K562 (cell line): ENCODE measurements around the gene ARHGEF4. TPM values are rescaled to one million over a fixed set of nuclear protein-coding genes. Genes with fewer than 3 reads are reported as not detected.

Experiments used
- ATAC-seq: fragments of 200-7000 bp; cut with Tn5 transposase; 3 replicates; pipeline ENCODE4 v1.9.1; 2020; ENCODE audit warnings: moderate library complexity
- BruUV-seq: library from RNA; stranded (reverse); fragments of 400-500 nt; replicated peaks from 2 replicates; lab custom pipeline; 2021; lab: Mats Ljungman, UMichigan
- CTCF ChIA-PET: fragments of 300-600 bp; formaldehyde crosslinking; extraction: SDS; loops from one replicate; lab custom pipeline; 2021; ENCODE audit warnings: low intra/inter-chr PET ratio; lab: Yijun Ruan, JAX
- POLR2A ChIA-PET: fragments of 300-600, 350-650 bp; sonication (Branson Sonifier 250); formaldehyde crosslinking; extraction: SDS; loops from one replicate; lab custom pipeline; 2021; ENCODE audit warnings: antibody characterized with exemption, inconsistent platforms; lab: Yijun Ruan, JAX
- DNase-seq, 4 experiments: peaks; one replicate each; pipeline versions ENCODE4 v3.0.0 to v3.0.0-alpha.2; 2011 to 2018; ENCODE audit warnings: low spot score in 3 of 4, mixed read lengths in 3 of 4; ENCODE audit errors: extremely low read depth in 1 of 4
- FAIRE-seq: peaks from 2 replicates; lab custom pipeline; 2011; peaks lifted over from hg19 to GRCh38; lab: Jason Lieb, UNC
- H2AFZ ChIP-seq: 2 replicates; pipeline ENCODE4 v1.6.0; 2011; ENCODE audit warnings: low read depth, low read length, control low read depth, inconsistent platforms
- H3K27ac ChIP-seq: fragments of 200-600 bp; 3 replicates; pipeline ENCODE4 v1.8.0; 2011; ENCODE audit warnings: low read depth, mild to moderate bottlenecking, control low read depth, inconsistent platforms, low read length, moderate library complexity, mixed read lengths; ENCODE audit errors: extremely low read depth
- H3K27me3 ChIP-seq, 2 experiments: fragments of 300-600 bp in 1 of 2; 2 replicates in 1 of 2; 3 replicates in 1 of 2; pipeline versions ENCODE4 v1.6.0 to v1.8.0; 2011; ENCODE audit warnings: inconsistent platforms in 2 of 2, low read length in 2 of 2, mild to moderate bottlenecking in 1 of 2, mixed read lengths in 1 of 2, moderate library complexity in 1 of 2; ENCODE audit not compliant: control insufficient read depth in 2 of 2, insufficient read depth in 2 of 2
- H3K36me3 ChIP-seq: fragments of 300-600 bp; 3 replicates; pipeline ENCODE4 v1.8.0; 2011; ENCODE audit warnings: mild to moderate bottlenecking, low read length, inconsistent platforms; ENCODE audit not compliant: control insufficient read depth, insufficient read depth
- H3K4me1 ChIP-seq, 2 experiments: fragments of 200-600 bp in 1 of 2; replicated peaks in 1 of 2; 2 replicates in 1 of 2; 3 replicates in 1 of 2; pipeline versions ENCODE4 v1.5.1 to v1.8.0; 2011; ENCODE audit warnings: inconsistent platforms in 2 of 2, low read length in 2 of 2, mild to moderate bottlenecking in 1 of 2, mixed read lengths in 1 of 2, moderate library complexity in 1 of 2; ENCODE audit not compliant: control insufficient read depth in 2 of 2, insufficient read depth in 2 of 2
- H3K4me2 ChIP-seq: 2 replicates; pipeline ENCODE4 v1.6.1; 2011; ENCODE audit warnings: low read length, control low read depth, inconsistent platforms, mixed read lengths; ENCODE audit not compliant: insufficient read depth
- H3K4me3 ChIP-seq: fragments of 200-600 bp; sonication (generic), shearing (Covaris generic); 2 replicates; pipeline ENCODE4 v1.5.1; 2016; ENCODE audit warnings: control low read depth, inconsistent platforms
- H3K79me2 ChIP-seq: fragments of 200-600 bp; 3 replicates; pipeline ENCODE4 v1.8.0; 2011; ENCODE audit warnings: low read length, inconsistent platforms; ENCODE audit not compliant: control insufficient read depth, insufficient read depth
- H3K9ac ChIP-seq, 2 experiments: 2 replicates each; pipeline versions ENCODE4 v1.6.0 to v1.6.1; 2011; ENCODE audit warnings: low read depth in 2 of 2, low read length in 2 of 2, control low read depth in 1 of 2, inconsistent platforms in 1 of 2, mild to moderate bottlenecking in 1 of 2, mixed read lengths in 1 of 2; ENCODE audit not compliant: insufficient read depth in 1 of 2
- H3K9me1 ChIP-seq: one replicate; pipeline ENCODE4 v1.6.0; 2011; ENCODE audit warnings: inconsistent platforms, mild to moderate bottlenecking, low read length, moderate library complexity; ENCODE audit not compliant: control insufficient read depth, insufficient read depth
- H3K9me3 ChIP-seq: replicated peaks from 2 replicates; pipeline ENCODE4 v1.5.1; 2011; ENCODE audit warnings: low read depth, low read length, inconsistent platforms; ENCODE audit not compliant: control insufficient read depth, insufficient read depth
- H4K20me1 ChIP-seq: replicated peaks from 2 replicates; pipeline ENCODE4 v1.6.1; 2011; ENCODE audit warnings: low read length, inconsistent platforms, mixed read lengths; ENCODE audit not compliant: control insufficient read depth, insufficient read depth
- CBFA2T3 ChIP-seq: fragments of 450-650 bp; IDR thresholded peaks from 2 replicates; pipeline ENCODE4 v1.6.1; 2017
- CBFB ChIP-seq: sonication (generic); formaldehyde crosslinking; IDR thresholded peaks from 2 replicates; pipeline ENCODE4 v1.4.0; 2020; ENCODE audit warnings: mild to moderate bottlenecking, missing genetic modification reagents
- CREB1 ChIP-seq, 2 experiments: sonication (generic) in 1 of 2; formaldehyde crosslinking in 1 of 2; IDR thresholded peaks; 2 replicates each; pipeline versions ENCODE4 v1.6.1 to v1.8.0; 2012 to 2022; ENCODE audit warnings: inconsistent platforms in 1 of 2, mild to moderate bottlenecking in 1 of 2, missing genetic modification reagents in 1 of 2, moderate library complexity in 1 of 2
- DACH1 ChIP-seq: fragments of 450-650 bp; IDR thresholded peaks from 2 replicates; pipeline ENCODE4 v1.6.1; 2018; ENCODE audit not compliant: partially characterized antibody
- E2F3 ChIP-seq: fragments of 250-450 bp; sonication (Bioruptor Pico); IDR thresholded peaks from 2 replicates; pipeline ENCODE4 v1.4.0; 2020; ENCODE audit warnings: mild to moderate bottlenecking
- FOXA3 ChIP-seq, 2 experiments: fragments of 450-650 bp in 1 of 2; sonication (generic) in 1 of 2; formaldehyde crosslinking; IDR thresholded peaks in 1 of 2; conservative IDR thresholded peaks in 1 of 2; 2 replicates each; pipeline versions ENCODE4 v1.4.0 to v1.8.0; 2020 to 2022; ENCODE audit warnings: mild to moderate bottlenecking in 2 of 2, missing genetic modification reagents in 1 of 2
- HIVEP1 ChIP-seq: fragments of 250-450 bp; sonication (Bioruptor Pico); IDR thresholded peaks from 2 replicates; pipeline ENCODE4 v1.4.0; 2020; ENCODE audit warnings: mild to moderate bottlenecking
- PML ChIP-seq: IDR thresholded peaks from 2 replicates; pipeline ENCODE4 v1.6.1; 2012; ENCODE audit warnings: low read length, inconsistent platforms
- POLR2AphosphoS5 ChIP-seq: IDR thresholded peaks from 2 replicates; pipeline ENCODE4 v1.6.1; 2011; ENCODE audit warnings: mild to moderate bottlenecking, low read depth, low read length, moderate library complexity; ENCODE audit not compliant: control insufficient read depth, insufficient read depth
- PTRF ChIP-seq: fragments of 450-650 bp; IDR thresholded peaks from 2 replicates; pipeline ENCODE4 v1.6.1; 2016; ENCODE audit warnings: mild to moderate bottlenecking, missing genetic modification characterization, missing compliant biosample characterization
- RAD21 ChIP-seq, 2 experiments: fragments of 250-450 bp in 1 of 2; fragments of 450-650 bp in 1 of 2; sonication (Bioruptor Pico) in 1 of 2; formaldehyde crosslinking in 1 of 2; IDR thresholded peaks in 1 of 2; conservative IDR thresholded peaks in 1 of 2; 2 replicates each; pipeline versions ENCODE4 v1.4.0 to v1.8.0; 2020 to 2022; ENCODE audit warnings: mild to moderate bottlenecking in 2 of 2, moderate library complexity in 1 of 2
- TCF3 ChIP-seq: sonication (generic); formaldehyde crosslinking; IDR thresholded peaks from 2 replicates; pipeline ENCODE4 v1.4.0; 2020; ENCODE audit warnings: mild to moderate bottlenecking, missing genetic modification reagents
- TFAM ChIP-seq: fragments of 250-450 bp; sonication (Bioruptor Pico); conservative IDR thresholded peaks from 2 replicates; pipeline ENCODE4 v1.5.0; 2021; ENCODE audit warnings: mild to moderate bottlenecking, moderate library complexity
- TSC22D4 ChIP-seq: fragments of 450-650 bp; IDR thresholded peaks from 2 replicates; pipeline ENCODE4 v1.6.1; 2016; ENCODE audit warnings: missing genetic modification characterization, missing biosample characterization, control low read depth
- ZNF146 ChIP-seq: IDR thresholded peaks from one replicate; pipeline ENCODE4 v1.6.1; 2018; ENCODE audit warnings: missing compliant biosample characterization; ENCODE audit not compliant: unreplicated experiment
- ZNF197 ChIP-seq: fragments of 200-800 bp; sonication (Bioruptor generic); IDR thresholded peaks from 2 replicates; pipeline ENCODE4 v1.6.1; 2016; ENCODE audit warnings: low read depth, missing genetic modification characterization, missing compliant biosample characterization
- WGBS: fragments of 100-300 bp; shearing (Covaris generic); methylation state at CpG from one replicate; pipeline ENCODE4 v1.1.6; 2016; ENCODE audit warnings: low coverage, mixed read lengths; ENCODE audit not compliant: insufficient coverage; ENCODE audit errors: missing lambda C conversion rate; 5-methylcytosine and 5-hydroxymethylcytosine counted together
- in situ Hi-C: fragments of 300-500 bp; cut with MboI; formaldehyde crosslinking; loops from 4 replicates; pipeline ENCODE4 v1.15.0; 2018; ENCODE audit warnings: inconsistent platforms, mixed read lengths
- intact Hi-C: fragments of 100-400 bp; cut with micrococcal nuclease; formaldehyde crosslinking; loops from 2 replicates; pipeline ENCODE4 v1.14.2; 2022
- polyA plus RNA-seq, 8 experiments: library from polyadenylated mRNA; depleted of rRNA in 4 of 8; stranded (reverse) in 5 of 8; unstranded in 3 of 8; fragments of >200 nt; fragmentation: Nextera tagmentation in 2 of 8; fragmentation: Illumina TruSeq in 1 of 8; extraction: Ambion mirVana in 2 of 8; extraction: Trizol in 1 of 8; gene quantifications; 2 replicates each; pipeline versions ENCODE4 v1.2.1 to v1.2.3, GENCODE V29; 2011 to 2014; ENCODE audit warnings: inconsistent platforms in 1 of 8, missing spikeins in 1 of 8
- total RNA-seq, 7 experiments: library from RNA; depleted of rRNA in 6 of 7; stranded (reverse); fragments of >200 nt in 6 of 7; fragmentation: Illumina TruSeq in 2 of 7; extraction: Trizol in 2 of 7; gene quantifications; 2 replicates each; pipeline versions ENCODE4 v1.2.1 to v1.2.3, GENCODE V29; 2011 to 2021; ENCODE audit warnings: low replicate concordance in 1 of 7

The ARHGEF4 gene
- total and polyA plus RNA-seq, 9 of the 15 experiments (the other 6 are each of a cell fraction or from before 2014, with no cell fraction given): not detected

- TF ChIP-seq TSC22D4 (tag) (no peak), PML (no peak), DACH1 (no peak), CBFA2T3 (peak; percentile 36; the same call in 1 of the 2 replicates), TCF3 (CRISPR knock-in tag) (peak; percentile 54), E2F3 (CRISPR knock-in tag) (no peak)
Measured at GRCh38 chr2:131037398-131038257, 200.9 kb downstream of the ARHGEF4 start (continued).

GRCh38 chr2:131038258-131039100 is 201.8 kb downstream of the ARHGEF4 start:
- ATAC-seq (no peak), DNase-seq (no peak), FAIRE-seq (no peak)
- Histone ChIP-seq H2AFZ (no peak overlapping the region), H3K27ac (no peak overlapping the region), H3K4me3 (no peak overlapping the region), H3K36me3 (no peaks in the 10 kb centered on the region), H3K79me2 (no peaks in the 10 kb centered on the region), H3K4me2 (no peak overlapping the region), H4K20me1 (peaks cover 8% of the 10 kb centered on the region; the same call in 1 of the 2 replicates), H3K27me3 (peaks cover 3 to 27% of the 10 kb centered on the region in 2 experiments; a peak in 3 of 5 replicates), H3K9me3 (no peaks in the 10 kb centered on the region), H3K9ac (no peak overlapping the region), H3K9me1 (no peaks in the 10 kb centered on the region), H3K4me1 (peaks cover 2 to 15% of the 10 kb centered on the region in 2 experiments; a peak in 4 of 5 replicates)
- in situ Hi-C loops (no loop called here), intact Hi-C loops (loop anchor here (10.0 kb wide), 1 partner anchor 1444 kb away; no protein-coding TSS in a partner anchor)
- 51% methylated on average over 15 of the region's 17 CpGs for WGBS
- no TSS peak for BruUV-seq
- ChIA-PET CTCF (no interaction called here), POLR2A (interaction anchor here (0.6 to 1.5 kb wide), 2 partner anchors 13 to 1660 kb away, joined by 3 to 4 read pairs; no protein-coding TSS in a partner anchor)
- TF ChIP-seq FOXA3 (CRISPR knock-in tag; conservative IDR thresholded peaks at IDR 0.05 in 1 of 2, IDR thresholded peaks at IDR 0.05 in 1 of 2) (no peak), HIVEP1 (CRISPR knock-in tag) (no peak), ZNF146 (no peak), CREB1 (IDR thresholded peaks at IDR 0.05) (no peak), CREB1 (CRISPR knock-in tag; IDR thresholded peaks at IDR 0.05) (no peak), PTRF (tag) (no peak), TFAM (no peak), RAD21 (CRISPR knock-in tag; conservative IDR thresholded peaks at IDR 0.05 in 1 of 2, IDR thresholded peaks at IDR 0.05 in 1 of 2) (no peak), POLR2AphosphoS5 (no peak), CBFB (CRISPR knock-in tag) (no peak), ZNF197 (CRISPR knock-in tag) (no peak)
